Thymus (tissue), 11 donors: ENCODE results near the gene CORO2B. TPM values are rescaled to one million over a fixed set of nuclear protein-coding genes. Genes with fewer than 3 reads are reported as not detected.
A peak's percentile ranks its signal among the peaks of the same experiment; 100 is the strongest.

Experiments used
- DNase-seq, 9 donors: peaks; one replicate each; pipeline ENCODE4 v3.0.0-alpha.2; 2013; ENCODE audit warnings: low spot score in 9 of 9, low read depth in 6 of 9, missing footprints in 1 of 9
- H3K27ac ChIP-seq, 2 donors: one replicate each; pipeline ENCODE4 v1.5.1; 2013; ENCODE audit warnings: control low read depth in 1 of 2, low read depth in 1 of 2, low read length in 1 of 2, mild to moderate bottlenecking in 1 of 2, moderate library complexity in 1 of 2
- H3K27me3 ChIP-seq, 2 donors: one replicate each; pipeline ENCODE4 v1.5.1; 2013; ENCODE audit warnings: low read length in 1 of 2; ENCODE audit not compliant: control insufficient read depth in 2 of 2, insufficient read depth in 1 of 2
- H3K36me3 ChIP-seq, 2 donors: one replicate each; pipeline ENCODE4 v1.5.1; 2013; ENCODE audit warnings: low read length in 1 of 2, mild to moderate bottlenecking in 1 of 2, moderate library complexity in 1 of 2; ENCODE audit not compliant: control insufficient read depth in 2 of 2, insufficient read depth in 2 of 2
- H3K4me1 ChIP-seq, 2 donors: one replicate each; pipeline ENCODE4 v1.5.1; 2013; ENCODE audit warnings: low read length in 2 of 2; ENCODE audit not compliant: control insufficient read depth in 2 of 2, insufficient read depth in 2 of 2
- H3K4me3 ChIP-seq, 2 donors: one replicate each; pipeline ENCODE4 v1.5.1; 2013; ENCODE audit warnings: low read length in 2 of 2, control low read depth in 1 of 2, mild to moderate bottlenecking in 1 of 2
- H3K9me3 ChIP-seq, 2 donors: one replicate each; pipeline ENCODE4 v1.5.1; 2013; ENCODE audit warnings: low read length in 1 of 2, mild to moderate bottlenecking in 1 of 2; ENCODE audit not compliant: control insufficient read depth in 2 of 2, insufficient read depth in 1 of 2
- whole genome bisulfite sequencing: extraction: QIAGEN DNeasy Blood & Tissue Kit; methylation state at CpG from one replicate; pipeline ENCODE4 v1.1.7; 2013; 5-methylcytosine and 5-hydroxymethylcytosine counted together
- polyA plus RNA-seq: library from polyadenylated mRNA; stranded (reverse); fragments of 200-250 nt; gene quantifications from one replicate; pipeline ENCODE4 v1.2.3, GENCODE V29; 2013
- total RNA-seq: library from RNA; stranded (reverse); fragments of 120-200 nt; gene quantifications from one replicate; pipeline ENCODE4 v1.2.4, GENCODE V29; 2013
- donor health status: healthy.

Gene CORO2B
- total and polyA plus RNA-seq, 2 donors: 0.57 to 1.3 TPM

DNA sequence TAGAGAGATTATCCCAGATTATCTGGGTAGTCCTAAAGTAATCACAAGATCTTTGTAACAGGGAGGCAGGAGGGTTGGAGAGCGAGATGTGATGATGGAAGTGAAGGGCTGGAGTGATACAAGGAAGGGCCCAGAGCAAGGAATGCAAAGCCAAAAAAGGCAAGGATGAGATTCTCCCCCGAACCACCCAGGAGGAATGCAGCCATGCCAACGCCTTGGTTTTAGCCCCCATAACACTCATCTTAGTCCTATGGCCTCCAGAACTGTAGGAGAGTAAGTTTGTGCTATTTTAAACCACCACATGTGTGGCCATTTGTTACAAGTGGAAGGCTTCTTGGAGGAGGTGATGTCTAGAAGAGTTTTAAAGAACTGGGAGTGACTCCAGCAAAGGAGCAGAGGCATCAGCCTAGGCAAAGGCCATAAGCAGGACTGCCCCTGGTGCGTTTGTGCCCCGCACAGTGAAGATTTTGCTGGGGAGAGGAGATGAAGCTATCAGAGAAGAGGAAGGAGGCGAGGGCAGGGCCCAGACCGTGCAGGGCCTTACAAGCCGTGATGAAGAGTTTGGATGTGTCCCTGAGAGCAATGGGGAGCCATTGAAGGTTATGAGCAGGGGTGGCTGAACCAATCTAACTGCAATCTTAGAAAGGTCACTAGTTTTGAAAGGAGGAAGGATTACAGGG, 25.3 kb upstream of the CORO2B start:
- H3K4me3 ChIP-seq: no peak overlapping the region
- H3K27ac ChIP-seq: no peak overlapping the region
- no peaks in the 10 kb centered on the region for H3K36me3 ChIP-seq
- no peaks in the 10 kb centered on the region for H3K9me3 ChIP-seq
- 78% methylated on average over 8 of the region's 8 CpGs for WGBS
- peaks cover 6 to 46% of the 10 kb centered on the region in 2 donors for H3K27me3 ChIP-seq
- DNase-seq: no peak
- H3K4me1 ChIP-seq: peaks cover 0 to 1% of the 10 kb centered on the region in 2 donors

GRCh38 chr15:68553994-68554720, 24.6 kb upstream of the CORO2B start:
- H3K9me3 ChIP-seq: no peaks in the 10 kb centered on the region
- H3K27me3 ChIP-seq: peaks cover 12 to 53% of the 10 kb centered on the region in 2 donors
- H3K4me1 ChIP-seq: peaks cover 0 to 8% of the 10 kb centered on the region in 2 donors
- DNase-seq: peak in 8 of 9 donors; percentile 27 to 71 (median 45)
- H3K27ac ChIP-seq: no peak overlapping the region
- WGBS: 43% methylated on average over 10 of the region's 10 CpGs
- no peaks in the 10 kb centered on the region for H3K36me3 ChIP-seq
- H3K4me3 ChIP-seq: no peak overlapping the region

DNA sequence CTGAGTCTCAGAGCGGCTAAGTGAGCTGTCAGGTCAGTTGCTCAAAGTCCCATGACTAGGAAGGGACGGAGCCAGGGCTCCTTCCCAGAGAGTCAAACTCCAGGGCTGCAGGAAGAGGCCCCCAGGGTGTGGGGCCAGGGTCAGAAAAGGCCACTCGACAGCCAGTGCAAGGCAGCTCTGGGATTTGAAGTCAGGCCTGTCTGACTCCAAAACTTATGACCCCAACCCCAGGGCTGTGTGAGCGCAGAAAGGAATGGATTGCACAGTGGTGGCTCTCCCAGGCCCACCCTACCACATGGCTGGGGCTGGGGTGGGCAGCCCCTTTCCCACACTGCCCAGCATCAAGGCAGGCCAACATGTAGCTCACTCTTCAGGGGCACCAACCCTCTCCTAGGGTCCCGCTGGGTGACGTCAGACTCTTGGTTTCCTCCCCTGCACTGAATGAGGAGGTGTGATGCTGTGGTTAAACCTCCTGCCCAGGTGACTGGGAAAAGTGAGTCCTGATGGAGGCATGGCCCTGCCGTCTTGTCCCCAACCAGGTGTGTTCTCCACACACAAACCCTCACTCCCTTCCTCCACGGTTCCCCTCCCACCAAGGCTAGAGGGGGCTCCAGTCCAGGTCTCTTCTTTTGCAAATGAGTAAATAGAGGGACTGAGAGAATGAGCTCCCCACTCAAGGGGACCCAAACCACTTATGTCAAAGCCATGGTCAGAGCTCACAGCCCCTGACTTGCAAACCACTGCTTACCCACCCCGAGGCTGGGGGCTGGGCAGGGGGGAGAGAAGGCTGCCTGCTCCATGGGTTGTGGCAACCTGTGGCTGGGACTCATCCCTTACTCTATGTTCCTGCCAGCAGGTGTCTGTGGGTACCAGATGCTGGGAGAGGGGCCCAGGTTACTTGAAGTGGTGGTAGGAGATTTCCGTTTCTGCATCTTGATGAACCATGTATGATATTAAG, 23.8 kb upstream of the CORO2B start:
- H3K36me3 ChIP-seq: no peaks in the 10 kb centered on the region
- no peaks in the 10 kb centered on the region for H3K9me3 ChIP-seq
- H3K27me3 ChIP-seq: peaks cover 17 to 60% of the 10 kb centered on the region in 2 donors
- H3K27ac ChIP-seq: no peak overlapping the region
- H3K4me1 ChIP-seq: peaks cover 0 to 17% of the 10 kb centered on the region in 2 donors
- no peak overlapping the region for H3K4me3 ChIP-seq
- 89% methylated on average over 10 of the region's 10 CpGs for WGBS
- no peak for DNase-seq

DNA sequence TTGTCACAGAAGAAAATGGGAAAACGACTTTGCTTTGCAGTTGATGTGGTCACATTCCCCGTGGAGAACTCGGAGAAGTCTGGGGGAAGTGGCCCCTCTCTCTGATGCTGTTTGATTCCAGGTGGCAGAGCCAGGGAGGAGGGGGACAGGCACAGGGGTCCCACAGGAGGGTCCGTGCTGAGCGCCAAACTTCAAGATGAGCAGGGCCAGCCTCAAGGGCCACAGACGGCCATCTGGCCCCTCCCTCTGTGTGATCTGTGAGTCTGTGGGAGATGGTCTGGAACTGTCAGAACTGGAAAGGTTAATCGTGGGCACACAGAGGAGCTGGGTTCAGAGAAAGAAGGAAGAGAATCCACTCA, 23.1 kb upstream of the CORO2B start:
- Histone ChIP-seq H3K4me3 (no peak overlapping the region), H3K4me1 (peaks cover 0 to 17% of the 10 kb centered on the region in 2 donors), H3K9me3 (no peaks in the 10 kb centered on the region), H3K27me3 (peaks cover 17 to 64% of the 10 kb centered on the region in 2 donors), H3K27ac (no peak overlapping the region), H3K36me3 (no peaks in the 10 kb centered on the region)
- DNase-seq: no peak
- WGBS: 89% methylated on average over 7 of the region's 7 CpGs

- Histone ChIP-seq H3K27me3 (peaks cover 17 to 64% of the 10 kb centered on the region in 2 donors), H3K36me3 (no peaks in the 10 kb centered on the region), H3K27ac (no peak overlapping the region), H3K4me3 (no peak overlapping the region), H3K4me1 (peaks cover 0 to 17% of the 10 kb centered on the region in 2 donors), H3K9me3 (no peaks in the 10 kb centered on the region)
- 93% methylated on average over 17 of the region's 17 CpGs for WGBS
- no peak for DNase-seq
Observed at GRCh38 chr15:68556139-68556990, 22.4 kb upstream of the CORO2B start.

- Histone ChIP-seq H3K4me3 (no peak overlapping the region), H3K9me3 (no peaks in the 10 kb centered on the region), H3K27me3 (peaks cover 17 to 66% of the 10 kb centered on the region in 2 donors), H3K36me3 (no peaks in the 10 kb centered on the region), H3K27ac (no peak overlapping the region), H3K4me1 (peaks cover 0 to 17% of the 10 kb centered on the region in 2 donors)
- WGBS: 99% methylated on average over 9 of the region's 9 CpGs
- no peak for DNase-seq
Observed at GRCh38 chr15:68557469-68558317, 21.1 kb upstream of the CORO2B start.

GRCh38 chr15:68558318-68559305, 20.2 kb upstream of the CORO2B start:
- Histone ChIP-seq H3K4me1 (peaks cover 0 to 17% of the 10 kb centered on the region in 2 donors), H3K36me3 (no peaks in the 10 kb centered on the region), H3K4me3 (peak overlapping the region in 1 of 2 donors; percentile 12), H3K9me3 (no peaks in the 10 kb centered on the region), H3K27ac (no peak overlapping the region), H3K27me3 (peaks cover 17 to 64% of the 10 kb centered on the region in 2 donors)
- WGBS: 31% methylated on average over 30 of the region's 30 CpGs
- DNase-seq: no peak
